Ovary (tissue), 9 donors: ENCODE results near the gene PNMA8A. TPM values are rescaled to one million over a fixed set of nuclear protein-coding genes. Genes with fewer than 3 reads are reported as not detected.

Experiments used
- DNase-seq, 5 donors: peaks; one replicate each; pipeline ENCODE4 v3.0.0-alpha.2; 2019 to 2020
- H3K27ac ChIP-seq, 2 donors: fragments of 200-600 bp; one replicate each; pipeline versions ENCODE4 v1.5.1 to v1.8.0; 2019 to 2022
- H3K27me3 ChIP-seq: fragments of 200-600 bp; one replicate; pipeline ENCODE4 v1.8.0; 2022
- H3K36me3 ChIP-seq: fragments of 200-600 bp; sonication (generic); one replicate; pipeline ENCODE4 v1.5.1; 2019
- H3K4me1 ChIP-seq: one replicate; pipeline ENCODE4 v1.8.1; 2013; ENCODE audit warnings: mild to moderate bottlenecking, moderate library complexity; ENCODE audit not compliant: insufficient read depth
- H3K4me3 ChIP-seq: fragments of 200-600 bp; sonication (generic); one replicate; pipeline ENCODE4 v1.5.1; 2017
- H3K9me3 ChIP-seq, 2 donors: fragments of 200-600 bp in 1 of 2; sonication (generic) in 1 of 2; one replicate each; pipeline versions ENCODE4 v1.5.1 to v1.8.1; 2013 to 2019; ENCODE audit warnings: mild to moderate bottlenecking in 1 of 2, moderate library complexity in 1 of 2
- EP300 ChIP-seq: sonication (generic); formaldehyde crosslinking; IDR thresholded peaks from one replicate; pipeline ENCODE4 v1.6.1; 2017; ENCODE audit warnings: antibody characterized with exemption
- POLR2A ChIP-seq: fragments of 450-650 bp; IDR thresholded peaks from one replicate; pipeline ENCODE4 v1.6.1; 2017; ENCODE audit warnings: antibody characterized with exemption, mild to moderate bottlenecking, moderate library complexity
- WGBS, 3 donors: extraction: QIAGEN DNeasy Blood & Tissue Kit in 1 of 3; methylation state at CpG; one replicate each; pipeline versions ENCODE4 v1.1.5 to v1.1.7; 2013 to 2017; 5-methylcytosine and 5-hydroxymethylcytosine counted together
- intact Hi-C, 4 donors: fragments of 100-400 bp; cut with DNase I; formaldehyde crosslinking; loops; one replicate each; pipeline versions ENCODE4 v1.11.0 to v1.15.1; 2022 to 2023
- polyA plus RNA-seq, 2 donors: library from polyadenylated mRNA; stranded (reverse); fragments of 200-250 nt in 1 of 2; fragments of 350-450 nt in 1 of 2; fragmentation: Illumina TruSeq in 1 of 2; extraction: RNeasy Lipid Tissue Mini Kit (QIAGEN cat#74804) in 1 of 2; gene quantifications; one replicate each; pipeline ENCODE4 v1.2.3, GENCODE V29; 2013 to 2014
- total RNA-seq, 7 donors: library from RNA; depleted of rRNA in 2 of 7; stranded (reverse); fragments of >200 nt in 2 of 7; fragmentation: NEBNext Ultra II Directional in 3 of 7; extraction: Animal tissue kit (Norgen Biotek cat#: 25700) in 3 of 7; gene quantifications; one replicate each; pipeline versions ENCODE4 v1.1.0 to v1.2.4, GENCODE V29; 2016 to 2023
- TF ChIP-seq, protein P1 (sequence below), 3 donors: fragments of 450-650 bp in 2 of 3; fragments of 200-600 bp in 1 of 3; IDR thresholded peaks; one replicate each; pipeline versions ENCODE4 v1.5.1 to v1.8.0; 2016 to 2022; ENCODE audit warnings: antibody characterized with exemption in 3 of 3, mild to moderate bottlenecking in 1 of 3
- donor health status: DM: no; HTN: no; CAD: no; lungs with moderate emphysema.
- donor health status: DM: no; HTN: no; CAD: no.
- donor health status: Bipolar disorder and iron deficiency.
- donor health status: DM: yes; HTN: yes; CAD: no.
- donor health status: DM: no; HTN: no; CAD: no.
- donor health status: DM: yes; HTN: yes; CAD: no.

PNMA8A gene
- total and polyA plus RNA-seq, 9 donors, result 8.8 to 35.3 (median 32.4) TPM

DNA sequence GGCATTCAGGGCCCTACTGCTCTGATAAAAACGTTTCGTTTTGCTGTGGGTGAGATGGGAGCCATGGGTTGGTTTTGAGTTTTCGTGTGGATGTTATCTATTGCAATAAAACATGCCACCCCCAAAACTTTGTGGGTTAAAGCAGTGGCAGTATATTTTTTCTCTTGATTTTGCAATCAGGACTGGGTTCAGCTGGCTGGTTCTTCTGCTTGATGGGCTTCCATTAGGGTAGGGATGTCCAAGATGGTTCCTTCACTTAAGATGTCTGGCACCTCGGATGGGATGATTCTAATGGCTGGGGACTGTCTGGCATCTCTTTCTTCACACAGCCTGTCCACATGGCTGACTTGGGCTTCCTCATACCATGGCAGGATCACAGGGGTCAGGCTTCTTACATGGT, 39.9 kb upstream of the PNMA8A start:
- Histone ChIP-seq H3K4me1 (peaks cover 2% of the 10 kb centered on the region), H3K9me3 (peaks cover 0 to 6% of the 10 kb centered on the region in 2 donors), H3K27me3 (no peaks in the 10 kb centered on the region), H3K36me3 (no peaks in the 10 kb centered on the region), H3K4me3 (no peak overlapping the region), H3K27ac (no peak overlapping the region)
- intact Hi-C loops, result loop anchor here in 2 of 4 donors (5.0 to 10.0 kb wide), 2 partner anchors 229 to 236 kb away; no protein-coding TSS in a partner anchor
- no peak for DNase-seq
- no peak for TF ChIP-seq POLR2A
- TF ChIP-seq, protein P1, sequence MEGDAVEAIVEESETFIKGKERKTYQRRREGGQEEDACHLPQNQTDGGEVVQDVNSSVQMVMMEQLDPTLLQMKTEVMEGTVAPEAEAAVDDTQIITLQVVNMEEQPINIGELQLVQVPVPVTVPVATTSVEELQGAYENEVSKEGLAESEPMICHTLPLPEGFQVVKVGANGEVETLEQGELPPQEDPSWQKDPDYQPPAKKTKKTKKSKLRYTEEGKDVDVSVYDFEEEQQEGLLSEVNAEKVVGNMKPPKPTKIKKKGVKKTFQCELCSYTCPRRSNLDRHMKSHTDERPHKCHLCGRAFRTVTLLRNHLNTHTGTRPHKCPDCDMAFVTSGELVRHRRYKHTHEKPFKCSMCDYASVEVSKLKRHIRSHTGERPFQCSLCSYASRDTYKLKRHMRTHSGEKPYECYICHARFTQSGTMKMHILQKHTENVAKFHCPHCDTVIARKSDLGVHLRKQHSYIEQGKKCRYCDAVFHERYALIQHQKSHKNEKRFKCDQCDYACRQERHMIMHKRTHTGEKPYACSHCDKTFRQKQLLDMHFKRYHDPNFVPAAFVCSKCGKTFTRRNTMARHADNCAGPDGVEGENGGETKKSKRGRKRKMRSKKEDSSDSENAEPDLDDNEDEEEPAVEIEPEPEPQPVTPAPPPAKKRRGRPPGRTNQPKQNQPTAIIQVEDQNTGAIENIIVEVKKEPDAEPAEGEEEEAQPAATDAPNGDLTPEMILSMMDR (IDR thresholded peaks at IDR 0.05), result no peak
- no peak for TF ChIP-seq EP300
- WGBS, 3 donors, result 86 to 93% (median 89%) methylated on average over 4 of the region's 4 CpGs

DNA sequence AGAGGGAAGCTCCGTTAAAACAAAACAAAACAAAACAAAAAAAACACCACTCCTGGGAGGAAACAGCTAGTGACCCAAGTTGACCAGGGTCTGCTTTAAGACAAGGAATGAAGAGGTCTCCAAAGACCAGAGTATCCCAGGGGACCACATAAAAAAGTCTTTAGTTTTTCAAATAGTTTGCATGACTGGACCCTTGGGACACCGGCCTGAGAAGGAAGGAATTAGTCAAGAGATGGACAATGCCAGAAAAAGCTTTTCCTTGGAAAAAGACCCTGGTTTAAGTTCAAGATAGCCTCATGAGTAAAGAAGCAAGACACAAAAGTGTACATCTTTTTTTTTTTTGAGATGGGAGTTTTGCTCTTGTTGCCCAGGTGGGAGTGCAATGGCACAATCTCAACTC, 36.8 kb upstream of the PNMA8A start:
- TF ChIP-seq EP300 (no peak), POLR2A (no peak)
- TF ChIP-seq, protein P1 (IDR thresholded peaks at IDR 0.05), result no peak
- WGBS, 3 donors, result 40 to 42% (median 42%) methylated on average over 2 of the region's 2 CpGs
- H3K4me1 ChIP-seq, result no peaks in the 10 kb centered on the region
- H3K27ac ChIP-seq, result no peak overlapping the region
- peaks cover 0 to 6% of the 10 kb centered on the region in 2 donors for H3K9me3 ChIP-seq
- H3K27me3 ChIP-seq, result no peaks in the 10 kb centered on the region
- H3K36me3 ChIP-seq, result no peaks in the 10 kb centered on the region
- intact Hi-C loops, result no loop called here
- no peak for DNase-seq
- no peak overlapping the region for H3K4me3 ChIP-seq

DNA sequence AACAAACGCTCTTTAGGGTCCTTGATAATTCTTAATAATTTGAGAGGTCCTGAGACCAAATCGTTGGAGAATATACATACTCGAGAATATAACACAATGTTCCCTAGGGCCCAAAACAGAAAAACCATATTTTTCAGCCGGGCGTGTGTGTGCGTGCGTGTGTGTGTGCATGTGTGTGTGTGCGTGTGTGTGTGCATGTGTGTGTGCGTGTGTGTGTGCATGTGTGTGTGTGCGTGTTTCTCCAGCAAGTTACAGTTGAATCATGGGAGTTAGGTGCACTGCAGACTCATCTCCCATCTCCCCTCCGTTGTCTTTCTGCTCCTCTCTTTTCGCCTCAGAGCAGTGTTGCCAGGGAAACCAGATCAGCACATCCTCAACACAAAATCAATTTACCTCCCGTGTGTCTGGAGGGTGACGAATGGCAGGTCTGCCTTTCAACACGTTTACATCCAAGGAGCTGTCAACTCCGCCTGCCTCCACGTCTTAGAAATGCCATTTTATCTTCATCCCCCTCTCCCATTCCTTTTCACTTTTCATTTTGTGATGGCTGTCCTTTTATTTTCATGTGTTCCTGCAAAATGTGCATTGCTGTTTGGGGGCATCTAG, 32.6 kb upstream of the PNMA8A start:
- H3K4me3 ChIP-seq, result no peak overlapping the region
- H3K36me3 ChIP-seq, result no peaks in the 10 kb centered on the region
- intact Hi-C loops, result no loop called here
- DNase-seq, result no peak
- no peaks in the 10 kb centered on the region for H3K4me1 ChIP-seq
- H3K9me3 ChIP-seq, result no peaks in the 10 kb centered on the region
- WGBS, 3 donors, result 73 to 80% (median 78%) methylated on average over 17 of the region's 17 CpGs
- no peak overlapping the region for H3K27ac ChIP-seq
- H3K27me3 ChIP-seq, result no peaks in the 10 kb centered on the region
- TF ChIP-seq POLR2A (no peak), EP300 (no peak)
- TF ChIP-seq, protein P1 (IDR thresholded peaks at IDR 0.05), result no peak

DNA sequence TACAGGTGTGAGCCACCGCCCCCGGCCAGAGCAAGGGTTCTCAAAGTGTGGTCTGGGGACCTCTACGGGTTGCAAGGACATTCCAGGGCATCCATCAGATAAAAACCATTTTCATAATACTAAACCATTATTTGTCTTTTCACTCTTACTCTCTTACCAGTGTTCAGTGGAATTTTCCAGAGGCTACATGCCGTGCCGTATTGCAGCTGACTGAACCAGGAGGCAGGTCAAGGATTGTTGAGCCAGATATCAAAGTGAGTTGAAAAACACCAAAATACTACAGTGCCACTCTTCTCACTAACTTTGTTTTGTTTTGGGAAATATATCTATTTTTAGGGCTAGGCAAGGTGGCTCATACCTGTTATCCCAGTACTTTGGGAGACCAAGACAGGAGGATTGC, 31.5 kb upstream of the PNMA8A start:
- Histone ChIP-seq H3K9me3 (no peaks in the 10 kb centered on the region), H3K27me3 (no peaks in the 10 kb centered on the region), H3K36me3 (no peaks in the 10 kb centered on the region), H3K4me1 (no peaks in the 10 kb centered on the region), H3K27ac (no peak overlapping the region), H3K4me3 (no peak overlapping the region)
- intact Hi-C loops, result no loop called here
- DNase-seq, result no peak
- TF ChIP-seq EP300 (no peak), POLR2A (no peak)
- TF ChIP-seq, protein P1 (IDR thresholded peaks at IDR 0.05), result no peak
- WGBS, 3 donors, result 59 to 83% (median 71%) methylated on average over 5 of the region's 5 CpGs
